Right atrium auricular region (tissue), 2 donors: ENCODE results near the gene KRTAP10-12. TPM values are rescaled to one million over a fixed set of nuclear protein-coding genes. Genes with fewer than 3 reads are reported as not detected.
A peak's percentile ranks its signal among the peaks of the same experiment; 100 is the strongest.

Experiments
- DNase-seq: peaks from one replicate; pipeline ENCODE4 v3.0.0-alpha.2; 2019; ENCODE audit warnings: low spot score
- H3K27ac ChIP-seq, 2 donors: fragments of 200-600 bp; sonication (generic); 1 replicate in 1 of 2; 2 replicates in 1 of 2; pipeline ENCODE4 v1.5.1; 2016 to 2019
- H3K27me3 ChIP-seq, 2 donors: fragments of 200-600 bp; sonication (generic); one replicate each; pipeline versions ENCODE4 v1.5.1 to v1.6.0; 2017 to 2019
- H3K36me3 ChIP-seq: fragments of 200-600 bp; sonication (generic); one replicate; pipeline ENCODE4 v1.5.1; 2016
- H3K4me1 ChIP-seq, 2 donors: fragments of 200-600 bp; sonication (generic); one replicate each; pipeline versions ENCODE4 v1.5.1 to v1.6.0; 2017 to 2019
- H3K4me3 ChIP-seq, 2 donors: fragments of 200-600 bp; sonication (generic); 1 replicate in 1 of 2; 2 replicates in 1 of 2; pipeline ENCODE4 v1.5.1; 2017 to 2019; ENCODE audit warnings: mild to moderate bottlenecking in 1 of 2, moderate library complexity in 1 of 2
- H3K9me3 ChIP-seq, 2 donors: fragments of 200-600 bp; sonication (generic); one replicate each; pipeline ENCODE4 v1.5.1; 2019
- total RNA-seq, 2 donors: library from RNA; depleted of rRNA; stranded (reverse); fragments of >200 nt; gene quantifications; one replicate each; pipeline ENCODE4 v1.1.0, GENCODE V29; 2016
- TF ChIP-seq, protein P1 (sequence below), 2 donors: fragments of 200-600 bp; sonication (generic); IDR thresholded peaks; one replicate each; pipeline ENCODE4 v1.5.1; 2019; ENCODE audit warnings: antibody characterized with exemption in 2 of 2

KRTAP10-12 gene
- total RNA-seq, 2 donors from 2014 or later: not detected

DNA sequence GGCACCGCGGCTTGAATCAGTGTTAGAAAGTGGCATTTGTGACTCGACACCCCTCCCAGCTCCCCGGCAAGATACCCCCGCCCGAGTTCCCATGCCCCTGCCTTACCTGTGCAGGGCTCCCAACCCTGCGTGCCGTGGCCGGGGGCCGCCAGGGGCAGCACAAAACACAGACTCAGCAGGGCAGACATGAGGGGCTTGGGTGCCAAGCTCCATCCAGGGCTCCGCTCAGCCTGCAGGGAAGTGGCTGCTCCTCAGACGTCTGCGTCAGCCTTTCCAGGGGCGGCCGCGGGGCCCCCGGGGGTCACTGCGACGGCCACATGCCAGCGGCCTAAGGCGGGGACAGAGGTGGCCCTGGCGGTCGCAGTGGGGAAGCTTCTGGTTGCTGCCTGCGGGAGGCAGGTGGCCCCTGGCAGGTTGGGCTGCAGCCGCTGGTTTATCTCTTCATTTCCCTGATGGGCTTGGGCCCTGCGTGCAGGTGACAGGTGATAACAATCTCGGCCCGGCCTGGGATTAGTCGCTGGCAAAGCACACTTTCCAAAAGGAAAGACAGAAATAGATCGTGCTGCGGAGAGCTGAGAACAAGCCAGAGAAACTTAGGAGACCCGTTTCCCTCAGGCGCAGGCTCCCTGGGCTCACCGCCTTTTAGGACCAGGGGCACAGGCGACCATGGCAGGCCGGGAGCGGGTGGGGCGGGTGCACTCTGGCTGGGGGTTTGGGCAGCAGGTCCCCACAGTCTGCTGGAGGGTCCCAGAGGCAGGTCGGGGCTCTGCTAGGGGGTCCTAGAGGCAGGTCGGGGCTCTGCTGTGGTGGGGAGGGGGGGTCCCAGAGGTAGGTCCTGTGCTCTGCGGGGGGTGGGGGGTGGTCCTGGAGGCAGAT, 14.6 kb downstream of the KRTAP10-12 start, which contains the start of gene TSPEAR:
Gene TSPEAR (minus strand): TSS at position 246 of the 876 bp plus-strand sequence. CDS start 58 bp downstream, at position 188.
- DNase-seq: no peak
- Histone ChIP-seq H3K9me3 (no peaks in the 10 kb centered on the region), H3K4me3 (no peak within 1 kb of the TSS), H3K4me1 (peaks cover 0 to 46% of the 10 kb centered on the region in 2 donors), H3K27ac (peak within 1 kb of the TSS in 1 of 2 donors; percentile 19), H3K27me3 (peaks cover 0 to 54% of the 10 kb centered on the region in 2 donors), H3K36me3 (no peaks in the 10 kb centered on the region)
- TF ChIP-seq, protein P1, sequence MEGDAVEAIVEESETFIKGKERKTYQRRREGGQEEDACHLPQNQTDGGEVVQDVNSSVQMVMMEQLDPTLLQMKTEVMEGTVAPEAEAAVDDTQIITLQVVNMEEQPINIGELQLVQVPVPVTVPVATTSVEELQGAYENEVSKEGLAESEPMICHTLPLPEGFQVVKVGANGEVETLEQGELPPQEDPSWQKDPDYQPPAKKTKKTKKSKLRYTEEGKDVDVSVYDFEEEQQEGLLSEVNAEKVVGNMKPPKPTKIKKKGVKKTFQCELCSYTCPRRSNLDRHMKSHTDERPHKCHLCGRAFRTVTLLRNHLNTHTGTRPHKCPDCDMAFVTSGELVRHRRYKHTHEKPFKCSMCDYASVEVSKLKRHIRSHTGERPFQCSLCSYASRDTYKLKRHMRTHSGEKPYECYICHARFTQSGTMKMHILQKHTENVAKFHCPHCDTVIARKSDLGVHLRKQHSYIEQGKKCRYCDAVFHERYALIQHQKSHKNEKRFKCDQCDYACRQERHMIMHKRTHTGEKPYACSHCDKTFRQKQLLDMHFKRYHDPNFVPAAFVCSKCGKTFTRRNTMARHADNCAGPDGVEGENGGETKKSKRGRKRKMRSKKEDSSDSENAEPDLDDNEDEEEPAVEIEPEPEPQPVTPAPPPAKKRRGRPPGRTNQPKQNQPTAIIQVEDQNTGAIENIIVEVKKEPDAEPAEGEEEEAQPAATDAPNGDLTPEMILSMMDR (IDR thresholded peaks at IDR 0.05): no peak

- H3K36me3 ChIP-seq: no peaks in the 10 kb centered on the region
- no peak for DNase-seq
- peaks cover 0 to 46% of the 10 kb centered on the region in 2 donors for H3K4me1 ChIP-seq
- no peak overlapping the region for H3K27ac ChIP-seq
- no peaks in the 10 kb centered on the region for H3K9me3 ChIP-seq
- TF ChIP-seq, protein P1 (IDR thresholded peaks at IDR 0.05): no peak
- H3K27me3 ChIP-seq: peaks cover 0 to 45% of the 10 kb centered on the region in 2 donors
- H3K4me3 ChIP-seq: no peak overlapping the region
These were observed 15.4 kb downstream of the KRTAP10-12 start for GRCh38 chr21:44712203-44713028.

- no peaks in the 10 kb centered on the region for H3K9me3 ChIP-seq
- no peak overlapping the region for H3K27ac ChIP-seq
- no peak overlapping the region for H3K4me3 ChIP-seq
- H3K4me1 ChIP-seq: peaks cover 0 to 42% of the 10 kb centered on the region in 2 donors
- peaks cover 0 to 41% of the 10 kb centered on the region in 2 donors for H3K27me3 ChIP-seq
- no peaks in the 10 kb centered on the region for H3K36me3 ChIP-seq
- no peak for DNase-seq
- TF ChIP-seq, protein P1 (IDR thresholded peaks at IDR 0.05): no peak
These were observed 16.2 kb downstream of the KRTAP10-12 start for GRCh38 chr21:44713130-44713529.

DNA sequence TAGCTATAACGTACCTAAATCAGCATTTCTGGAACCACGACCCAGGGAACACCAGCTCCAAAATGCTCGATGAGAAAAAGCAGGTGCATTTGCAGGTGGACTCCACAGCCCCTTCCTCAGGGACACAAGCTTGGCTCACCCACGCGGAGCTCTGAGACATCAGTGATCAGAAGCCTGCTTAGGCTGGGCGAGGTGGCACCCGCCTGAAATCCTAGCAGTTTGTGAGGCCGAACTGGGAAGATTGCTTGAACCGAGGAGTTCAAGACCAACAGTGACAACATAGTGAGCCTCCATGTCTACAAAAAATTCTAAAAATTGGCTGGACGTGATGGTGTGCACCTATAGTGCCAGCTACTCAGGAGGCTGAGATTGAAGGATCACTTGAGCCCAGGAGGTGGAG, 16.9 kb downstream of the KRTAP10-12 start:
- H3K27me3 ChIP-seq: peaks cover 0 to 36% of the 10 kb centered on the region in 2 donors
- H3K27ac ChIP-seq: no peak overlapping the region
- no peak for DNase-seq
- no peaks in the 10 kb centered on the region for H3K9me3 ChIP-seq
- H3K4me1 ChIP-seq: peaks cover 0 to 35% of the 10 kb centered on the region in 2 donors
- H3K36me3 ChIP-seq: no peaks in the 10 kb centered on the region
- H3K4me3 ChIP-seq: no peak overlapping the region
- TF ChIP-seq, protein P1 (IDR thresholded peaks at IDR 0.05): no peak

GRCh38 chr21:44714905-44715304, 17.9 kb downstream of the KRTAP10-12 start:
- no peak for DNase-seq
- peaks cover 0 to 24% of the 10 kb centered on the region in 2 donors for H3K4me1 ChIP-seq
- no peaks in the 10 kb centered on the region for H3K36me3 ChIP-seq
- H3K4me3 ChIP-seq: no peak overlapping the region
- TF ChIP-seq, protein P1 (IDR thresholded peaks at IDR 0.05): no peak
- peaks cover 0 to 28% of the 10 kb centered on the region in 2 donors for H3K27me3 ChIP-seq
- H3K9me3 ChIP-seq: no peaks in the 10 kb centered on the region
- no peak overlapping the region for H3K27ac ChIP-seq
